Muscle of arm (tissue), 12 donors: ENCODE data around the gene KDM2B. TPM values are rescaled to one million over a fixed set of nuclear protein-coding genes. Genes with fewer than 3 reads are reported as not detected.
A peak's percentile ranks its signal among the peaks of the same experiment; 100 is the strongest.
"Not testable (repeated sequence)": the region's sequence is repeated elsewhere in the genome, so short reads cannot be mapped to it uniquely, and the experiment has no call there.

Experiments
- DNase-seq: peaks from one replicate; pipeline ENCODE4 v3.0.0-alpha.2; 2013
- polyA plus RNA-seq, 12 donors: library from polyadenylated mRNA; unstranded; fragments of 120-200 nt; gene quantifications; one replicate each; pipeline ENCODE4 v1.2.1, GENCODE V29; 2013; ENCODE audit not compliant: insufficient read length in 12 of 12

KDM2B gene
- polyA plus RNA-seq, 12 donors: 14.0 to 39.3 (median 24.8) TPM; not detected in 1

DNA sequence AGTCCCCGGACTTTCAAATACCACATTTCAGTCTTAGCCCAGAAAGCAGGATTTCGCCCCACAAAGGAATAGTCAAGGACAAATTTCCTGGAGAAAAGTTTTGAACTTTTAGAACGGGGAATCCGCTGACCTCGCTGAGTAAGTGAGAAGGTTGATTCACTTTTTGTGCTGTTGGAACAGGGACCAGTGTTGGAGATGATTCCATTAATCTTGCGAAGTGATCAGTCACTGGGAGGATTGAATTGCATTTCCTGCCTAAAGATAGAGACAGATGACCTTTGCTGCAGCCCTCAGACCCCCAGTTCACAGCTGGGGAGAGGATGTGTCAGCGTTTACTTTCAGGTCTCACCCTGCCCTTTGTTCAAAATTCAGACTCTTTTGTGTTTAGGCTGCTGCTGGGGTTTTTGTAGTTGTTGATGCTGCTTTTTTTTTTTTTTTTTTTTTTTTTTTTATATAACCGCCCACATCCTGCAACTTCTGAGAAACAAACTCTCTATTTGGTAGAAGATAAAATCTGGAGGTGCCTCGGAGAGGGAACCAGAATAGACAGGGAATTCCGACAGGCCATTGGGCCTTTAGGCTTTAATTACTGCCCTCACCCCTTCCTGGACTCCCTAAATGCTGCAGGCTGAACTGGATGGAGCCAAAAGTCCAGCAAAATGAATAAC is 9.8 kb upstream of the KDM2B start:
- no peak for DNase-seq

DNA sequence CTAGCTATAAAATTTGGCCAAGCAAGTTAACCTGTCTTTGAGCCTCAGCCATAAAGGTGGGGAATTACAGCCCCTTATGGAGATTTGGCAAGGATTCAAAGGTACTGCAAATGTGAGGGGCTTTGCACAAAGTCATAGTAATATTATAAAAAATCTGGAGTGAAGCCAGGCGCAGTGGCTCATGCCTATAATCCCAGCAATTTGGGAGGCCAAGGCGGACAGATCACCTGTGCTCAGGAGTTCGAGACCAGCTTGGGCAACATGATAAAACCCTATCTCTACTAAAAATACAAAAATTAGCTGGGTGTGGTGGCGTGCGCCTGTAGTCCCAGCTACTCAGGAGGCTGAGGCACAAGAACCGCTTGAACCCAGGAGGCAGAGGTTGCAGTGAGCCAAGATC is 4.1 kb upstream of the KDM2B start:
- DNase-seq: not testable (repeated sequence)

DNA sequence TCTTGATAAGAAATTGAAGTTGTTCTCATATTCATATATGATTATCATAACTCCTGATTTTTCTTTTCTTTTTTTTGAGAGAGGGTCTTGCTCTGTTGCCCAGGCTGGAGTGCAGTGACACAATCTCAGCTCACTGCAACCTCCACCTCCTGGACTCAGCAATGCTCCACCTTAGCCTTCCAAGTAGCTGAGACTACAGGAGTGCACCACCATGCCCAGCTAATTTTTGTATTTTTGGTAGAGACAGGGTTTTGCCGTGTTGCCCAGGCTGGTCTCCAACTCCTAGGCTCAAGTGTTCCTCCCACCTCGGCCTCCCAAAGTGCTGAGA is 2.5 kb upstream of the KDM2B start:
- not testable (repeated sequence) for DNase-seq

DNA sequence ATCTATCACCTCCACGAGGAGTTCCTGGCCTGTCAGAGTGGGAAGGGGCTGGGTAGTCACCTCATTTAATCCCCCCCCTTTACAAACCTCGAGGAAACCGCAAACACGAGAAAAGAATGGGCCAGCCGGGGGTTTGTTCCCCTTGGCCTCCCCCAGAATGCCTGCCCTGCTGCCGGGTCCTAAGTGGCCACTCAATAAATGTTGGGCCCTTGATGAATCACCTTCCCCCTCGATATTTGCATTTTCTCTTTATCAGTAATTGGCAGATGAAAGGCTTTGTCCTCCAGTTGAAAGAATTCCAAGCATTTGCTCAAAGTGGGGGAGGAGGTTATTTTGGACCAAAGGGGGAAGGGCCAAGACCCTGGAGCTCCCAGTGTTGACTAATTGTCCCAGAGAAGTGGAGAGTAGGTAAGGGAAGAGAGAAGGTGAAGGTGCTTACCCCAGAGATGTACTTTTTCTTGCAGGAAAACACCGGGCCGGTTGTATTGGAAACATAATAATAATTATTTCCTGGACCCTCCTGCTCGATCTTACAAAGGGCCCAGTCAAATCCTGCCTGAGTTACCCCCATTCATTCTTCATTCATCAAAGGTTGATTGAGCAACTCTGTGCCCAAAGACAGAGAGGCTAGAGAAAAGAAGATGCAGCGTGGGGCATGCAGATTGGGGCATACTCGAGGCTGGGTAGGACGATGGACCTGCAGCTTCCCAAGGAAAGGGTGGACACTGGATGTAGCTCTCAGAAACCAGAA is 1.9 kb upstream of the KDM2B start:
- no peak for DNase-seq

DNA sequence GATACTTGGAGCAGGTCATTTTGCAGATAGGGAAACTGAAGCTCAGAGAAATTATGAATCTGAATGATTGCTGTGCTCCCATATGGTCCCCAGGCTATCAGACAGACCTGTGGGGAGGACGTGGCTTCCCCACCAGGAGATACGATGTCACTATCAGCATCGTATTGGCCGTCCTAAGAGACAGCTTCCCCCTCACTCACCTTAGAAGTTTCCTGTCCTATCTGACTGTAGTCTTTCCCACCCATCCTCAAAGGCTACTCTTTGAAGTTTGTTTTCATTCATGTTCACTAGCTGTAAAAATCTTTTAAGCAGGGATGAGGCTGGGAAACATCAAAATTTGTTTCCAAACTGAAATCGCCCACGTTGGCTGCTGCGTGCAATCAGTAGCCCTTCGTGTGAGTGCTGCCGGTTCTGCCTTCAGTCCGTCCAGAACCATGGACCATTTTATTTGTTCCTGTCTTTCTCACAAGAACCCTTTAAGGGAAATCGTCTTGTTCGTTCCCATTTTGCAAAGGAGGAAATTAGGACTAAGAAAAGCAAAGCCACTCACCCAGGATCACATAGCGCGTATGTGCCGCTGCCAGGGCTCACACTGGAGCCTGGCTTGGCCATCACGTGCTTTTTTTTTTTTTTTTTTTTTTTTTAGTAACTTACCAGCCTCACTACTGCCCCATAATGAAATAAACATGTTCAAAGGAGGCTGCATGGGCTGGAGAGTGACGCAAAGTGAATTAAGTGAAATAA is 1.0 kb upstream of the KDM2B start:
- no peak for DNase-seq

DNA sequence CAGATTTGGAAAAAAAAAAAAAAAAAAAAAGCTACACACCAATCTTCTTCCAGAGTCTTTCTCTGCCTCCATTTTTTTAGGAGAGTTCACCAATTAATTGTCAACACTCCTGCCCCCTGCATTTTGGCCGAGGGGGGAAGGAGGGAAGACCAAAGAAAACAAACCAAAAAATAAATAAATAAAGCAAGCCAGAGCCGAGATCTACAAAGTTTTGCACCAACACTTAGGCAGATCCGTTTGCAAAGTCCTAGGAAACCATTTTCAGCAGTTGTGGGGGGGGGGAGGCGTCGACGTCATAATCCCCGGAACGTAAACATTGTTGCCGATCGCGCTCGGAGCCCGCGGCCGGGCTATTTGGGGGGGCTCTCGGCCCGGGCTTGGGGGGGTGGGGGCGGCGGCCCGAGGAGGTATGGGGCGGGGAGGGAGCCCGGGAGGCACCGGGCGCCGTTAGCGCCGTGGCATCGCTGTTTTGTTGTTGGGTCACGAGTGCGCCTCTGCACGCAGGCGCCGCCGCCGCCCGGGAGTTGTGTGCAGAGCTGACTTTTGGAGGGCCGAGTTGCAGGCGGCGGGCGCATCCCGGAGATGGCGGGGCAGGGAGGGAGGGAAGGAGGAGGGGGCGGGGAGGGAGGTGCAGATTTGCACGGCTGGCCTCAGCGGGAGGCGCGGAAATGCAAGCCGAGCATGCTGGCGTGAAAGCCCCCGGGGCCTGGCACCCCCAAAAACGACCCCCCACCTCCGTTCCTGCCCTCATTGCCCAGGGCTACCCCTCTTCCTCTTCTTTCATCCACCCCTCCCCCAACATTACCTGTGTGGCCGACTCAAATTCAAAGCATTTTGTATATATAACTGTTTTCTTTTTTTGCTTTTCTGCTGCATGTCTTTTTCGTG is 598 bp downstream of the KDM2B start:
- peak; percentile 80 for DNase-seq

DNA sequence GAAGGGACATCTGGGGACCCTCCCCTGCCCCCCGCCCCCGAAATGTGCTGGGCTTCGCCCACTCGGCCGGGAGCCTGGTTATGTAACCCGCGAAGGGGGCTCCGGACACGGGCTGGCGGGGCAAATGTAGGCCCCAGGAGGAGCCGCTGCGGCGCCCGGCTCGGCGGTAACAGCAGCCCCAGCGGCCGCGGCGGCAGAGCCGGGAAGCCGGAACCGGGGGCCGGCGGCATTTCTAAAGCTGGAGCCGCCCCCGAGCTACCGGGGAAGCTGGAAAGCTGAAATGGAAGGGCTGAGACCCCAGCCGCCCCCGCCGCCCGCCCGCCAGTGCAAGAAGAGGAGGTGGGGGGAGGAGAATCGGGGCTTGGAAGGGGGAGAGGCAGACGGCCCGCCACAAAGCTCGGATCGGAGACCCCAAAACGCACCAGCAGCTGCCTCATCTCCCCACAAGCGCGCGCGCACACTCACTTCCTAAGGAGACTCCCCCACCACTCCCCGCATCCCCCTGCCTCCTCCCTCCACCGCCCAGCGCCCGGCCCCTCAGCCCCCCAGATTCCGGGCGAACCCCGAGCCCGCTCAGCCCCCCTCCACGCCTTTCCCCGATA is 1.5 kb downstream of the KDM2B start:
- DNase-seq: no peak

DNA sequence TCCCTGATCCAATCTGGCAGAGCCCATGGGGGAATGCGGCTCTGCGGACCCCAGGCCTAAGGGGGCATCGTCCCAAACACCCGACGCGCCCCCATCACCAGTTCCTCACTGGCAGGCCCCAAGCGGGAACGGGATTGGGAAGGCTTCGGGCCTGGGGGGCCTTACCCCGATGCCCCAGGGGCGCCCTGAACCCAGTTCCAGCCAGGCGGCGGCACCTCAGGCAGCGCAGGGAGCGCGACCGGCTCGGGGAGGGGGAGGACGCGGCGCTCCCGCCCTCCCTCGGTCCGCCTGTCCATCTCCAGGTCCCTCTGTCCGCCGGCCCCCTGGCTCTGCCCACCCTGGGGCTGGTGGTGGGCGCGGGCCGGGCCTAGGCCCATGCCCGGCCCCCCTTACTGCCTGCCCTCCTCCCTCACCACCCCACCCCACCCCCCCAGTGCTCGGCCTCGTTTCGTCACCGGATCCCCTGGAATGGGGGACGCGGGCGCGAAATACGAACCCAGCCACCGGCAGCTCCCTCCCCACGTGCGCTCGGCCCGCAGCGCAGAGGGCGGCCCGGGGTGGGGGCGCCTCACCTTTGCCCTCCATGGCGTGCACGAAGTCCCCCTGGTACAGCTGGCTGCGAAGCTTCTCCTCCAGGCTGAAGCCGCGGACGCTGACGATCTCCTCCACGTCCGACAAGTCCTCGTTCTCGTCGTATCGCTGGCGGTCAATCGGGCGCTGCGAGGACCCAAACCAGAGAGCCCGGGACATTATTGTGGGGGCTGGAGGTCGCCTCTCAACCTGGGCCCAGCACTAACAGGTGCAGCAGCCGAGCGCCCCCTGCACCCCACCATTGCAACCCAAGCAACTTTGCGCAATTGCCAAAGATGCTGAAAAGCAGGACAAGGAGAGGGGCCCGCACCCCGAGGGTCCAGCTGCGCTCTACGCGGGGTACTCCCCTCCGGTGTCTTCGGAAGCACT is 2.3 kb downstream of the KDM2B start:
- DNase-seq: no peak

DNA sequence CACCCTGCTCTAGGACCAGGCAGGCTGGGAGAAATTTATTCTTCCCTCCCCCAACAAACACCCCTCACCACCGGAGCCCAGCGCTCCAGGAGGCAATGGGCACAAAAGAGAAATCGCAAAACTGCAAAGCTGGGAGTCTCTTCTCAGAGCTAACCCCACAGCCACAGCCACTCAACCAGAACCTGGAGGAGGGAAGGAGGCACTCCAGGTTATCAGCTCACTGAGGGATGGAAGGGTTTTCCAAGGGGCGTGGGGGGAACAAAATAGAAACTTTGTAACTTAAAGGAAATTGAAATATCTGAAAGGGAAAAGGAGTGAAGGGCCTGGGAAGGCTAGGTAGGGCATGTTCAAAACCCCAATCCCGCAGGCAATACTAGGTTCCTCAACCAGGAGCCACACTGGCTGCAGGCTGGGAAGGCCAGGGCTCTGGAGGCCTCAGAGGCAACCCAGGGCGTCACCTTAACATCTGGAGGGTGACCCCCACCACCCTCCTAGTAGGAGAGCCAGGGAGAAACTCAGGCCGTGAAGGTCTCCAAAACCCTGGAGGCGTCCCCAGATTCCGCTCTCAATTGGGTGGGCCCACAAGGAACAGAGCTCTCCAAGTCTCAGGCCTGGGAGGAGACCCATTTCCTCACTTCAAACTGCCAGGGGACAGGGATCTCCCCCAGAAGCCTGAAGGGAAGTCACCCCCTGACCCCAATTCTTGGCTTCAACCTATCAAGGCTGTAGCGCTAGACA is 3.2 kb downstream of the KDM2B start:
- DNase-seq: no peak

DNA sequence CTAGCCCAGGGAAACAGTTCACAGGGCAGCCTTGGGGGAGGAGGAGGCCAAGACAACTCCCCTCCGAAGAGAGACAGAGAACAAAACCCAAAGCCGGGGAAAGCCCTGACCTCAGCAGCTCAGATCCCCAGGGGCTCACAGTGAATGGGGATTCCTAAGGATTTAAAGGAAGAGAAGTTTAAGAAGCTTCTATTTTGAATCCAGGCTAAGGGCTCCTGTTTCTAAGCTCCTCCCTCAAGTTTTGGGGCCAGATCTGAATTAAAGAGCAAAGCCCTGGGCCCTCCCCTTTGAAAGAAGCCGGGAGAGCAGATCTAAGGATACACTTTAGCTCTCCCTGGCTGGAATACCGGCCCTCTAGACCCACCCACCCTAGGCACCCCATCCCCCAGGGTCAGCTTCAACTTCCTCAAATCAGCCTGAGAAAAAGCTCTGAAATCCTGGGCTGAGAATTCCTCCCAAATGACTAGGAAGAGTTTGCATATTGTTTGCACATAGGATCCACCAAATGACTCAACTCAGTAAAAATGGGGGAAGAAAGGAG is 3.9 kb downstream of the KDM2B start:
- DNase-seq: no peak

DNA sequence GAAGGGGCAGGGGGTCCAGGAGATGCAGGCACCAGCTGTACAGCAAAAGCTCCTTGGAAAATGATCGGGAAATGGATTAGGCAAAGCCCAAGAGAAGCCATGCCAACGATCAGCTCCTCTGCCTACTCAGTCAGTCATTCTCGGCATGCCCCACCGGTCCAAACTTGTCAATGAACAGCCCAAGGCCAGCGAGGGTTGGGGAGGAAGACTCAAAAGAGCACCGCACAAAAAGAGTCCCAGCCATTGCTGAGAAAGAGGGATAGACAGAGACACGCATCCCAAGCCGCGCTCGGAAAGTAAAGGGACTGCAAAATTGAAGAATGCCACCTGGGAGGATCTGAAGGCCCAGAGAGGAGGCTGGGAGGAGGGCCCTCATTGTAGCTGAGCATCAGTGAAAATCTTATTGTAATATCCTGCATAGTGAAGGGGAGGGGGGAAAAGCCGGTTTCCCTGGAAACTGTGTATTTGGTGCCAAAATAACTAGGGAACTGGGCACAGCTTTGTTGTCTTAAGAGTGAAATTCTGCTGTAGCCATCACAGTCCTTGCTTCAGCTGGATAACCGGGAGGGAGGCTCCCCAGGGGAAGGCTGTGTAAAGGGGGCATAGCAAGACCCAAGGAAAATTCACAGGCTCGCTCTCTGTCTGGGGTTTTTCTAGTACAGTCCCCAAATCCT is 4.7 kb downstream of the KDM2B start:
- no peak for DNase-seq

DNA sequence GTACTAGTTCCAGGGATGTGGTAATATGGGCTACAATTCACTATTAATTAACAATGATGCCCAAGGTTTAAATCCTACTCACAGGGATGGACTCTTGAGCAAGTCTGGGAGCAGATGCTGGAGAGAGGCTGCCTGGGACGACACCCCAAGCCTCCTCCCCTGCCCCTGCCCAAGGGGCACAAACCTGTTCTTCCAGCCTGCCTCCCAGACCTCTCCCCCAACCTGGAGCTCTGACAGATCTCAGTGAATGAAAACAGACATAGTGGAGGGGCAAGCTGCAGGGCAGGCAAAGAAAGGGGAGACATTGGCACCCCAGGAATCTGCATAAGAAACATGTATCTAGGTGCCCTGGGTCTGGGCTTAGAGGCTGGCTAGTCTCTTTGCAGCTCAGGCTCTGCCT is 5.8 kb downstream of the KDM2B start:
- no peak for DNase-seq

DNA sequence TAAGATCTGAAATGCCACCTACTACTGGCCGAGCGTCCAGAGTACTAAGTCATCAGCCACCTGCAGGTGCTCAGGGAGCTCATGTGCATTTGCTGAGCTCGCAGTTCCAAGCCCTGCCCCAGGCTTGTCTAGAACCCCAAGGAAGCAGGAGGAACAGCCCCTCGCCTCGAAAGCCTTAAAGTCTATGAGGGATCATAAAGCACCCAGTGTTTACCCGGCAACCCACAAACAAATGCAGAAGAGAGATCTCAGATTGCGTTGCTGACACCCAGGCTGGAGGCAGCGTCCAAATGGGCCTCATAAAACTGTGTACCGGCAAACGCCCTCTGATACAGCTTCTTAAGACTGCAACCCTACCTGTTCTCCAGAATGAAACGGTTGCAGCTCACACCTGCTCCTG is 6.8 kb downstream of the KDM2B start:
- no peak for DNase-seq

DNA sequence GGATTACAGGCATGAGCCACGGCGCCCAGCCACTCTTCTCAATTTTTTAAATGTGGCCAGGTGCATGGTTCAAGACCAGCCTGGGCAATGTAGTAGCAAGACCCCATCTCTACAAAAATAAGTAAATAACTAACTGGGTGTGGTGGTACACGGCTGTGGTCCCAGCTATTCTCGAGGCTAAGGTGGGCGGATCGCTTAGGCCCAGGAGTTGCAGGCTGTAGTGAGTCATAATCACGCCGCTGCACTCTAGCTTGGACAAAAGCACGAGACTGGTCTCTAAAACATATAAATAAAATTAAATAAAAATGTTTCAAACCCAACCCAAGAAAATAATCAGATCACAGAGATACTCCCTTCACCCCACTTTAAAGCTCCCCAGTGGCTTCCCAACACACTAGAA is 8.9 kb downstream of the KDM2B start:
- DNase-seq: no peak

DNA sequence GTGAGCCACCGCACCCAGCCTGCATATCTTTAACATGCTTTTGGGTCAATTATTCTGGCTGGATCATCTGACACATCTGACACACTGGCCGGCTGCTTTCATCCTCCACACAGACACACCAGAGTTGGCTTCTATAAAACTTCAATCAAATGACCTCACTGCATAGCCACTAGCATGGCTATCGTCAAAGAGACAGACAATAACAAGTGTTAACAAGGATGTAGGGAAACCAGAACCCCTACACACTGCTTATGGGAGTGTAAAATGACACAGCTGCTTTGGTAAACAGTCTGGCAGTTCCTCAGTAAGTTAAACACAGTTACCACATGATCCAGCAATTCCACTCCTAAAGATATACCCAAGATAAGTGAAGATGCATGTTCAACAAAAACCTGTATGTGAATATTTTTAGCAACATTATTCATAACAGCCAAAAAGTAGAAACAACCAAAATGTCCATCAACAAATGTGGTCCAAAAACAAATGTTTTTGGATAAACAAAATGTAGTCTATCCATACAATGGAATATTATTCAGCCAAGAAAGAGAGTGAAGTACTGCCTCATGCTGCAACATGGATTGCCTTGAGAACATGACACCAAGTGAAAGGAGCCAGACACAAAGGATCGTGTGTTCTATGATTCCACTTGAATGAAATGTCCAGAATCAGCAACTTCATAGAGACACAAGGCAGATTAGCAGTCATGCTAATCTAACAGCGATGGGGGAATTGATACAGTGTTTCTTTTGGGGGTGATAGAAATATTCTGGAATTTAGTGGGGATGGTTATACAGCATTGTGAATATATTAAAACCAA is 10.1 kb downstream of the KDM2B start:
- no peak for DNase-seq

DNA sequence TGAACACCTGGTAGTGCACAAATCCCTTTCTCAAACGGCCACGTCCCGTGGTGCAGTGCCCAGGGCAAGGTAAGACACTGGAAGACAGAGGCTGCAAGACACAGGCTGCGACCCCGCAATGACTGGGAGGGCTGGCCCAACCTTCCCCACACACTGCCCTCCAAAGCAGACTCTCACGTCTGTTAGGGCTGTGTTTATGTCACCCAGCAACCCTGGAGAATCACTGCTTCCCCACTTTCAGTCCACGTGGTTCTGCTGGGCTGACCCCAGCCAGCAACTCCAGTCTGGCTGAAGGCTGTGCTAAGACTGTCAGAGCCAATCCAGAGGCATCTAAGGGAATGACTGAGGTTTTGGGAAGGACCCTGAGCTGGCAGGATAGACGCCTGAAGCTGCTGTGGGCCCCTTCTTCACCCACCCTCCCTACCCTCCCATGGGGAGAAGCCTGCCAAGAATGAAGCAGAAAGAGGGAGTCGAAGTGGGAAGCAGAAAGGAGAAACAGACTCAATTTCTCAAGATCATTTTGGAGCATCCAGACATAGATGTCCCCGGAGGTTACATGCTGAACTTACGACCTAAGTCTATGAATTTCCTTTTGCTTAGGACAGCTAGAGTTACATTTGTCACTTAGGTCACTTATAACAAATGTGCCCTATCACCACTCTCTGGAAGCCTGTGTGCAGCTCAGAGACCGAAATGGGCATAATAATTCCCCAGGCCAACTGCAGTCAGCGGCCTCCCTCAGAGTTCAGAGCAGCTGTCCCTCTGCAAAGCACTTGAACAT is 11.7 kb downstream of the KDM2B start:
- DNase-seq: peak; percentile 79

DNA sequence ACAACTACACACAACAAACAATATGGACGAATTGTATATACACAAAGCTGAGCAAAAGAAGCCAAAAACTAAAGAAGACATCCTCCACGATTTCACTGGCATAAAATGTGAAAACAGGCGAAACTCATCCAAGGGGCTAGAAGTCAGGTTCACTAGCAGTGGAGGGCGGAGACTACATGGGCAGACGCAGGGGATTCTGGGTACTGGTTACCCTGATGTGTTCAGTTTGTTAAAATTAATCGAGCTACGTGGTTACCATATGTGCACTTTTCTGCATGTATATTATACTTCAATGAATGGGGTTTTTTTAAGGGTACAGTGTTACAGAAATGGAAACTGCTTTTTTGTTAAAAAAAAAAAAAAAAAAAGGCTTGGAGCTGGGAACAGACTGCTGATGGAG is 12.3 kb downstream of the KDM2B start:
- DNase-seq: no peak
